ENCODE results near the gene SEMA3C. TPM values are rescaled to one million over a fixed set of nuclear protein-coding genes. Genes with fewer than 3 reads are reported as not detected.

Gene SEMA3C
- total and polyA plus RNA-seq, 2 donors (not counting 3 experiments of a cell fraction or from before 2014, with no cell fraction given), result 0.01 to 0.09 TPM

GRCh38 chr7:80910228-80910627 lies 8.6 kb downstream of the SEMA3C start:
- no peaks in the 10 kb centered on the region for H4K20me1 ChIP-seq (replicated peaks; ENCODE audit: control insufficient read depth, extremely low read depth, insufficient read depth, low read length)
- H3K4me1 ChIP-seq (ENCODE audit: control insufficient read depth, extremely low read depth, insufficient read depth, low read length), result no peaks in the 10 kb centered on the region
- dilution Hi-C loops (cut with MboI; ENCODE audit: extremely low pct_ligation_motif_present, low sequenced_read_pairs) (no loop called here), intact Hi-C loops (cut with micrococcal nuclease) (loop anchor here (10.0 kb wide), 1 partner anchor 1815 kb away; no protein-coding TSS in a partner anchor)
- peaks cover 44 to 81% of the 10 kb centered on the region in 2 experiments for H3K27me3 ChIP-seq (ENCODE audit: control insufficient read depth in 2 of 2, insufficient read depth in 2 of 2, low read length in 2 of 2)
- no peak overlapping the region for H3K4me3 ChIP-seq (replicated peaks in 1 of 3; ENCODE audit: insufficient read depth in 1 of 3, low read depth in 1 of 3, low read length in 3 of 3)
- TF ChIP-seq EZH2 (IDR thresholded peaks at IDR 0.05; ENCODE audit: borderline replicate concordance, low read depth, low read length, severe bottlenecking) (no peak), FOS (IDR thresholded peaks at IDR 0.05; ENCODE audit: borderline replicate concordance, insufficient read depth, low read length) (no peak), MAX (IDR thresholded peaks at IDR 0.05; ENCODE audit: insufficient read depth, insufficient read length) (no peak), POLR2A (IDR thresholded peaks at IDR 0.05; ENCODE audit: low read depth, low read length) (no peak), CTCF (IDR thresholded peaks at IDR 0.05; ENCODE audit: extremely low read depth in 1 of 2, insufficient read depth in 1 of 2, low read depth in 1 of 2, low read length in 2 of 2) (no peak), POLR2AphosphoS5 (IDR thresholded peaks at IDR 0.05; ENCODE audit: insufficient read depth, low read depth, low read length) (no peak), JUN (IDR thresholded peaks at IDR 0.05; ENCODE audit: borderline replicate concordance, insufficient read depth, insufficient read length, low read depth) (no peak), GATA2 (IDR thresholded peaks at IDR 0.05; ENCODE audit: insufficient read depth, insufficient read length, low read depth, low read length) (no peak), MYC (IDR thresholded peaks at IDR 0.05; ENCODE audit: low read depth, low read length) (no peak)
- H3K4me2 ChIP-seq (ENCODE audit: insufficient read depth, low read length), result no peak overlapping the region
- ChIA-PET POLR2A (no interaction called here), CTCF (interaction anchor here (0.7 kb wide), 1 partner anchor 9 kb away, joined by 3 read pairs; no protein-coding TSS in a partner anchor)
- no peaks in the 10 kb centered on the region for H3K79me2 ChIP-seq (ENCODE audit: control insufficient read depth, insufficient read depth, low read length)
- no peak for DNase-seq (ENCODE audit: low read depth, low spot score)
- no peak overlapping the region for H3K9ac ChIP-seq (replicated peaks; ENCODE audit: extremely low read depth, insufficient read depth, low read length)
- no peak overlapping the region for H3K27ac ChIP-seq (ENCODE audit: insufficient read depth, low read depth, low read length)
- no peak for FAIRE-seq
- H3K9me1 ChIP-seq (replicated peaks; ENCODE audit: control insufficient read depth, extremely low read depth, insufficient read depth, low read length), result no peaks in the 10 kb centered on the region
- no peaks in the 10 kb centered on the region for H3K36me3 ChIP-seq (ENCODE audit: control insufficient read depth in 2 of 2, extremely low read depth in 1 of 2, insufficient read depth in 2 of 2, low read length in 2 of 2)
- no peaks in the 10 kb centered on the region for H3K9me3 ChIP-seq (replicated peaks; ENCODE audit: control insufficient read depth, insufficient read depth, low read length)
- BruUV-seq (replicated peaks), result no TSS peak
- H2AFZ ChIP-seq (ENCODE audit: low read depth, low read length), result no peak overlapping the region
